Lower leg skin (tissue), 4 donors: Measurements from ENCODE around the gene RNF13. TPM values are rescaled to one million over a fixed set of nuclear protein-coding genes. Genes with fewer than 3 reads are reported as not detected.

Experiments used
- DNase-seq, 2 donors: peaks; one replicate each; pipeline ENCODE4 v3.0.0-alpha.2; 2019; ENCODE audit warnings: low spot score in 2 of 2
- H3K4me3 ChIP-seq: fragments of 200-600 bp; sonication (generic); 2 replicates; pipeline ENCODE4 v1.5.1; 2017; ENCODE audit warnings: mild to moderate bottlenecking, low read depth; ENCODE audit not compliant: poor library complexity, severe bottlenecking
- CTCF ChIP-seq, 3 donors: fragments of 450-650 bp; IDR thresholded peaks; one replicate each; pipeline ENCODE4 v1.5.1; 2016; ENCODE audit warnings: antibody characterized with exemption in 3 of 3, mild to moderate bottlenecking in 3 of 3, moderate library complexity in 2 of 3
- POLR2A ChIP-seq, 2 donors: fragments of 450-650 bp; IDR thresholded peaks; one replicate each; pipeline ENCODE4 v1.6.1; 2016 to 2017; ENCODE audit warnings: antibody characterized with exemption in 2 of 2, mild to moderate bottlenecking in 1 of 2, moderate library complexity in 1 of 2
- WGBS, 2 donors: methylation state at CpG; one replicate each; pipeline ENCODE4 v1.1.5; 2018; 5-methylcytosine and 5-hydroxymethylcytosine counted together
- intact Hi-C: fragments of 100-400 bp; cut with DNase I; formaldehyde crosslinking; loops from one replicate; pipeline ENCODE4 v1.15.0; 2023; ENCODE audit warnings: low total_unique reads
- total RNA-seq, 4 donors: library from RNA; depleted of rRNA; stranded (reverse); fragments of >200 nt; gene quantifications; one replicate each; pipeline ENCODE4 v1.1.0, GENCODE V29; 2016

RNF13 gene
- total RNA-seq, 4 donors from 2014 or later = 53.1 to 101 (median 86.5) TPM

GRCh38 chr3:149812165-149812605 is 830 bp upstream of the RNF13 start:
- intact Hi-C loops = no loop called here
- WGBS, 2 donors = 12 to 15% methylated on average over 13 of the region's 13 CpGs
- DNase-seq = peak in 1 of 2 donors; percentile 85

GRCh38 chr3:149813367-149814281 is 609 bp downstream of the RNF13 start:
- DNase-seq = peak in 1 of 2 donors; percentile 16
- intact Hi-C loops = no loop called here
- peak overlapping the region; percentile 79 for H3K4me3 ChIP-seq
- TF ChIP-seq POLR2A (IDR thresholded peaks at IDR 0.05) (no peak), CTCF (IDR thresholded peaks at IDR 0.05) (no peak)
- 0 to 1% methylated on average over 25 to 29 of the region's 29 CpGs for WGBS, 2 donors

More at GRCh38 chr3:149812165-149812605, 830 bp upstream of the RNF13 start:
- H3K4me3 ChIP-seq = peak overlapping the region; percentile 79
- no peak for TF ChIP-seq POLR2A (IDR thresholded peaks at IDR 0.05)
- TF ChIP-seq CTCF (IDR thresholded peaks at IDR 0.05) = no peak

GRCh38 chr3:149815321-149815720 is 2.3 kb downstream of the RNF13 start:
- no peak overlapping the region for H3K4me3 ChIP-seq
- TF ChIP-seq POLR2A (IDR thresholded peaks at IDR 0.05) (no peak), CTCF (IDR thresholded peaks at IDR 0.05) (no peak)
- intact Hi-C loops = no loop called here
- 61 to 64% methylated on average over 1 of the region's 1 CpG for WGBS, 2 donors
- DNase-seq = no peak

- WGBS, 2 donors = 87 to 96% methylated on average over 3 of the region's 3 CpGs
- DNase-seq = no peak
- intact Hi-C loops = no loop called here
- H3K4me3 ChIP-seq = no peak overlapping the region
- TF ChIP-seq CTCF (IDR thresholded peaks at IDR 0.05) (no peak), POLR2A (IDR thresholded peaks at IDR 0.05) (no peak)
Measured at GRCh38 chr3:149815728-149816127, 2.7 kb downstream of the RNF13 start.

- DNase-seq = no peak
- intact Hi-C loops = no loop called here
- H3K4me3 ChIP-seq = no peak overlapping the region
- TF ChIP-seq CTCF (IDR thresholded peaks at IDR 0.05) (no peak), POLR2A (IDR thresholded peaks at IDR 0.05) (no peak)
- 37 to 41% methylated on average over 3 of the region's 3 CpGs for WGBS, 2 donors
Measured at GRCh38 chr3:149816311-149816710, 3.3 kb downstream of the RNF13 start.
